WI38 (cell line): ENCODE data around the gene TIGAR.

Source experiments
- H3K4me3 ChIP-seq: 2 replicates; pipeline ENCODE4 v1.5.1; 2011; ENCODE audit warnings: low read depth, mild to moderate bottlenecking, control low read depth, low read length
- CTCF ChIP-seq: IDR thresholded peaks from 2 replicates; pipeline ENCODE4 v1.5.1; 2012; ENCODE audit warnings: low read depth, mild to moderate bottlenecking, control low read depth, low read length

TIGAR gene

GRCh38 chr12:4284306-4284705 lies 36.7 kb upstream of the TIGAR start:
- H3K4me3 ChIP-seq = no peak overlapping the region
- no peak for TF ChIP-seq CTCF

- TF ChIP-seq CTCF = no peak
- H3K4me3 ChIP-seq = no peak overlapping the region
These were observed 35.9 kb upstream of the TIGAR start for GRCh38 chr12:4285070-4285469.

GRCh38 chr12:4286228-4286627 lies 34.8 kb upstream of the TIGAR start:
- no peak overlapping the region for H3K4me3 ChIP-seq
- TF ChIP-seq CTCF = no peak

- no peak for TF ChIP-seq CTCF
- no peak overlapping the region for H3K4me3 ChIP-seq
These were observed 34.2 kb upstream of the TIGAR start for GRCh38 chr12:4286771-4287317.

GRCh38 chr12:4287325-4288211 lies 33.4 kb upstream of the TIGAR start:
- no peak overlapping the region for H3K4me3 ChIP-seq
- no peak for TF ChIP-seq CTCF

- no peak for TF ChIP-seq CTCF
- H3K4me3 ChIP-seq = no peak overlapping the region
These were observed 32.5 kb upstream of the TIGAR start for GRCh38 chr12:4288296-4289131.
